G401 (cell line): Measurements from ENCODE around the gene STH. TPM values are rescaled to one million over a fixed set of nuclear protein-coding genes. Genes with fewer than 3 reads are reported as not detected.

Source experiments
- DNase-seq: peaks from one replicate; pipeline ENCODE4 v3.0.0-alpha.2; 2015; ENCODE audit warnings: low spot score
- in situ Hi-C: cut with HindIII; loops from 2 replicates; pipeline ENCODE4 v1.10.0; 2016; ENCODE audit warnings: low sequenced_read_pairs, mixed read lengths
- total RNA-seq: library from RNA; depleted of rRNA; stranded (reverse); fragments of >200 nt; shearing (Covaris generic); gene quantifications from 2 replicates; pipeline ENCODE4 v1.2.3, GENCODE V29; 2014; rRNA removed

Gene STH
- total RNA-seq, 1 experiment from 2014 or later: not detected

GRCh38 chr17:46035112-46035818 is 36.2 kb downstream of the STH start:
- DNase-seq: no peak
- in situ Hi-C loops: no loop called here

GRCh38 chr17:46036491-46036890 is 37.4 kb downstream of the STH start:
- in situ Hi-C loops: no loop called here
- peak; percentile 82 for DNase-seq

GRCh38 chr17:46037722-46038255 is 38.7 kb downstream of the STH start:
- no peak for DNase-seq
- in situ Hi-C loops: no loop called here

- in situ Hi-C loops: no loop called here
- DNase-seq: peak; percentile 61
Observed at GRCh38 chr17:46038414-46038813, 39.4 kb downstream of the STH start.

- in situ Hi-C loops: no loop called here
- no peak for DNase-seq
Observed at GRCh38 chr17:46038937-46039336, 39.9 kb downstream of the STH start.

- in situ Hi-C loops: no loop called here
- DNase-seq: peak; percentile 63
Observed at GRCh38 chr17:46039592-46040186, 40.6 kb downstream of the STH start.

- no peak for DNase-seq
- in situ Hi-C loops: no loop called here
Observed at GRCh38 chr17:46042246-46042645, 43.2 kb downstream of the STH start.

- DNase-seq: no peak
- in situ Hi-C loops: no loop called here
Observed at GRCh38 chr17:46042925-46043324, 43.9 kb downstream of the STH start.

GRCh38 chr17:46043606-46044005 is 44.6 kb downstream of the STH start:
- in situ Hi-C loops: no loop called here
- DNase-seq: no peak

GRCh38 chr17:46044286-46044928 is 45.4 kb downstream of the STH start:
- DNase-seq: peak; percentile 89
- in situ Hi-C loops: no loop called here

GRCh38 chr17:46044989-46045388 is 45.9 kb downstream of the STH start:
- in situ Hi-C loops: no loop called here
- DNase-seq: no peak

GRCh38 chr17:46045639-46046038 is 46.6 kb downstream of the STH start:
- no peak for DNase-seq
- in situ Hi-C loops: no loop called here

- no peak for DNase-seq
- in situ Hi-C loops: no loop called here
Observed at GRCh38 chr17:46046957-46047356, 47.9 kb downstream of the STH start.

GRCh38 chr17:46047398-46047797 is 48.3 kb downstream of the STH start:
- no peak for DNase-seq
- in situ Hi-C loops: no loop called here

GRCh38 chr17:46047856-46048255 is 48.8 kb downstream of the STH start:
- in situ Hi-C loops: no loop called here
- DNase-seq: no peak

Other genes starting within 250 kb of the STH start
- not detected in 2 replicates for gene CRHR1, start 214.9 kb upstream of the STH start, total RNA-seq
- not detected in 2 replicates for gene SPPL2C, start 154.4 kb upstream of the STH start, total RNA-seq
- 0.44 TPM in 1 of 2 replicates, not detected in the other for gene MAPT, start 104.7 kb upstream of the STH start, total RNA-seq
- 32.1 and 41.7 TPM in 2 replicates for gene KANSL1, start 194.2 kb downstream of the STH start, total RNA-seq